GM23248 (cell line): ENCODE measurements around the gene RPL3.

Experiments used
- EZH2 ChIP-seq: fragments of 200-600 bp; sonication (generic); IDR thresholded peaks from 2 replicates; pipeline ENCODE4 v1.6.1; 2018; ENCODE audit warnings: antibody characterized with exemption, mild to moderate bottlenecking; ENCODE audit not compliant: insufficient read depth, poor library complexity, severe bottlenecking
- EZH2phosphoT487 ChIP-seq: fragments of 200-600 bp; sonication (generic); IDR thresholded peaks from 2 replicates; pipeline ENCODE4 v1.6.1; 2018; ENCODE audit warnings: antibody characterized with exemption, moderate library complexity, mild to moderate bottlenecking, low read depth; ENCODE audit not compliant: insufficient read depth

DNA sequence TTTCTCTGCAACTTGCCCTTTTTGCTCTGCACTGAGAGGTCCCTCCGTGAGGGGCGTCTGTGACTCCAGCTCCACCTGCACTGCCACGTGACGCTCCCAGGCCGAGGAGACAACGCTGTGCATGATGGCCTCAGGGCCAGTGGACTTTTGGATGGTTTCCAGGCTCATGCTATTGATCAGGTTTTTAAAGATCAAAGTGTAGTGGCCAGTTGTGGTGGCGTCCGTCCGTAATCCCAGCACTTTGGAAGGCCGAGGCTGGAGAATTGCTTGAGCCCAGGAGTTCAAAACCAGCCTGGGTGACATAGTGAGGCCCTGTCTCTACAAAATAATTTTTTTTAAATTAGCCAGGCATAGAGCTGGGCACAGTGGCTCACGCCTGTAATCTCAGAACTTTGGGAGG, 16.1 kb downstream of the RPL3 start:
- no peak for TF ChIP-seq EZH2phosphoT487
- TF ChIP-seq EZH2 = no peak
